GM19468 (cell line): Measurements from ENCODE around the gene PLXNA2.

ENCODE experiments used
- ATAC-seq: cut with Tn5 transposase; IDR thresholded peaks from one replicate; pipeline ENCODE4 v1.9.1; 2021; ENCODE audit warnings: mild to moderate bottlenecking, moderate library complexity, moderate number of reproducible peaks; ENCODE audit not compliant: unreplicated experiment; ENCODE audit errors: extremely low read depth

PLXNA2 gene

GRCh38 chr1:208243967-208244916, at the start of gene PLXNA2:
Gene PLXNA2, minus strand, starts transcription at chr1:208244384. Its CDS starts 26,462 bp downstream, at chr1:208217922.
- no peak for ATAC-seq

- no peak for ATAC-seq
Measured at GRCh38 chr1:208292908-208293307, 48.7 kb upstream of the PLXNA2 start.

GRCh38 chr1:208291923-208292711, 47.9 kb upstream of the PLXNA2 start:
- ATAC-seq, result no peak

- no peak for ATAC-seq
Measured at GRCh38 chr1:208291129-208291528, 46.9 kb upstream of the PLXNA2 start.

GRCh38 chr1:208289716-208290115, 45.5 kb upstream of the PLXNA2 start:
- ATAC-seq, result no peak

GRCh38 chr1:208288495-208288894, 44.3 kb upstream of the PLXNA2 start:
- ATAC-seq, result no peak

- no peak for ATAC-seq
Measured at GRCh38 chr1:208280681-208281450, 36.7 kb upstream of the PLXNA2 start.

GRCh38 chr1:208279826-208280588, 35.8 kb upstream of the PLXNA2 start:
- no peak for ATAC-seq

GRCh38 chr1:208278638-208279037, 34.5 kb upstream of the PLXNA2 start:
- ATAC-seq, result no peak

GRCh38 chr1:208276757-208277435, 32.7 kb upstream of the PLXNA2 start:
- ATAC-seq, result no peak

- no peak for ATAC-seq
Measured at GRCh38 chr1:208275083-208275482, 30.9 kb upstream of the PLXNA2 start.

GRCh38 chr1:208273386-208274017, 29.3 kb upstream of the PLXNA2 start:
- ATAC-seq, result no peak

GRCh38 chr1:208272713-208273112, 28.5 kb upstream of the PLXNA2 start:
- ATAC-seq, result no peak

- ATAC-seq, result no peak
Measured at GRCh38 chr1:208272311-208272710, 28.1 kb upstream of the PLXNA2 start.

- ATAC-seq, result no peak
Measured at GRCh38 chr1:208271236-208271635, 27.1 kb upstream of the PLXNA2 start.

GRCh38 chr1:208270651-208271141, 26.5 kb upstream of the PLXNA2 start:
- ATAC-seq, result no peak

GRCh38 chr1:208269338-208269666, 25.1 kb upstream of the PLXNA2 start:
- ATAC-seq, result no peak

GRCh38 chr1:208268541-208269337, 24.6 kb upstream of the PLXNA2 start:
- no peak for ATAC-seq
